B cell (primary cell): ENCODE measurements around the gene PNMA8C.

Source experiments
- CTCF ChIP-seq: fragments of 200-600 bp; IDR thresholded peaks from one replicate; pipeline ENCODE4 v1.8.0; 2022; ENCODE audit warnings: antibody characterized with exemption, mild to moderate bottlenecking
- EZH2 ChIP-seq: IDR thresholded peaks from 2 replicates; pipeline ENCODE4 v1.6.1; 2012; ENCODE audit warnings: borderline replicate concordance, low read depth, mild to moderate bottlenecking, moderate library complexity, low read length; ENCODE audit not compliant: insufficient read depth, poor library complexity, severe bottlenecking

GRCh38 chr19:46407856-46408663, 20.7 kb downstream of the PNMA8C start:
- TF ChIP-seq CTCF, result no peak
- no peak for TF ChIP-seq EZH2
